Posterior vena cava (tissue), 2 donors: Measurements from ENCODE around the gene CRYGB. TPM values are rescaled to one million over a fixed set of nuclear protein-coding genes. Genes with fewer than 3 reads are reported as not detected.
"Not testable (repeated sequence)": the region's sequence is repeated elsewhere in the genome, so short reads cannot be mapped to it uniquely, and the experiment has no call there.

Experiments
- DNase-seq: peaks from one replicate; pipeline ENCODE4 v3.0.0-alpha.2; 2020; ENCODE audit warnings: low spot score
- intact Hi-C, 2 donors: fragments of 100-400 bp; cut with DNase I; formaldehyde crosslinking; loops; one replicate each; pipeline versions ENCODE4 v1.14.1 to v1.14.2; 2022 to 2023
- total RNA-seq, 2 donors: library from RNA; stranded (reverse); fragmentation: NEBNext Ultra II Directional; extraction: Animal tissue kit (Norgen Biotek cat#: 25700); gene quantifications; one replicate each; pipeline ENCODE4 v1.2.1, GENCODE V29; 2021
- donor health status: DM: yes; HTN: yes; CAD: no.
- donor health status: DM: yes; HTN: yes; CAD: no.

The CRYGB gene
- total RNA-seq, 2 donors from 2014 or later = not detected

GRCh38 chr2:208127090-208127489, 18.9 kb downstream of the CRYGB start:
- intact Hi-C loops = no loop called here

GRCh38 chr2:208125251-208125650, 20.7 kb downstream of the CRYGB start:
- DNase-seq = no peak
- intact Hi-C loops = no loop called here

More at GRCh38 chr2:208127090-208127489, 18.9 kb downstream of the CRYGB start:
- no peak for DNase-seq

- intact Hi-C loops = not testable (repeated sequence)
- DNase-seq = peak; percentile 78
Observed at GRCh38 chr2:208124013-208124715, 21.8 kb downstream of the CRYGB start, which contains the start of gene CRYGD. Gene CRYGD (minus strand): TSS chr2:208124524. CDS start chr2:208124473, 51 bp downstream.

GRCh38 chr2:208122248-208122647, 23.7 kb downstream of the CRYGB start:
- intact Hi-C loops = no loop called here
- no peak for DNase-seq

GRCh38 chr2:208118918-208119317, 27.0 kb downstream of the CRYGB start:
- no peak for DNase-seq
- intact Hi-C loops = no loop called here

GRCh38 chr2:208117390-208117789, 28.6 kb downstream of the CRYGB start:
- intact Hi-C loops, DNase-seq: not testable (repeated sequence)

GRCh38 chr2:208112969-208113368, 33.0 kb downstream of the CRYGB start:
- DNase-seq = no peak
- intact Hi-C loops = no loop called here

GRCh38 chr2:208112273-208112745, 33.6 kb downstream of the CRYGB start:
- DNase-seq, intact Hi-C loops: not testable (repeated sequence)

GRCh38 chr2:208103616-208104015, 42.3 kb downstream of the CRYGB start:
- DNase-seq = no peak
- intact Hi-C loops = no loop called here

- no peak for DNase-seq
- intact Hi-C loops = no loop called here
Observed at GRCh38 chr2:208101716-208102631, 44.0 kb downstream of the CRYGB start.

- intact Hi-C loops = no loop called here
- DNase-seq = no peak
Observed at GRCh38 chr2:208099682-208100470, 46.1 kb downstream of the CRYGB start.

GRCh38 chr2:208098701-208099100, 47.3 kb downstream of the CRYGB start:
- DNase-seq, intact Hi-C loops: not testable (repeated sequence)

GRCh38 chr2:208098267-208098666, 47.7 kb downstream of the CRYGB start:
- intact Hi-C loops = no loop called here
- DNase-seq = no peak

- intact Hi-C loops = no loop called here
- no peak for DNase-seq
Observed at GRCh38 chr2:208097801-208098200, 48.2 kb downstream of the CRYGB start.

- intact Hi-C loops = no loop called here
- DNase-seq = no peak
Observed at GRCh38 chr2:208097313-208097712, 48.6 kb downstream of the CRYGB start.

GRCh38 chr2:208096080-208096479, 49.9 kb downstream of the CRYGB start:
- no peak for DNase-seq
- intact Hi-C loops = no loop called here

GRCh38 chr2:208093128-208093527, 52.8 kb downstream of the CRYGB start:
- intact Hi-C loops = no loop called here
- no peak for DNase-seq
